ENCODE data around the gene TASP1.

Gene TASP1

DNA sequence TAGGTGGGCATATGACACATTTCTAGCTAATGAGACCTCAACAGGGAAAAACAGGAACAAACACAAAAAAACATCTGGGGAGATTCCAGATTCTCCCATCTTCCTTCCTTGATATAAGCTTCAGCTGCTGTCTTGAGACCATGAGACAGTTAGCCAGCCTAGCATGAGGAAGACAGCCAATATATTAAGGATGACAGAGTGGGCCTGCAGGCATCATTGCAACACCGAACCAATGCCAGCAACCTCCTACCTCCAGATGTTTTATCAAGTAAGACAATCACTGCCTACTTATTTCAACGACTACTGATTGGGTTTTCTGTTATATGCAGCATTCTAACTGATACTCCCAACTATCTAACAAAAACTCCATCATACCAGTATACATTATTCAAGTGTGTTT, 298.6 kb downstream of the TASP1 start:
- no peak for DNase-seq

All from activated T-cell treated with anti-CD3 and anti-CD28 coated beads for 4 hours (primary cell).